Regular cardiac myocyte (primary cell): ENCODE measurements around the gene PDK3. TPM values are rescaled to one million over a fixed set of nuclear protein-coding genes. Genes with fewer than 3 reads are reported as not detected.

Experiments used
- total RNA-seq: library from RNA; depleted of rRNA; stranded (reverse); fragments of >200 nt; gene quantifications from 2 replicates; pipeline ENCODE4 v1.2.3, GENCODE V29; 2014

Gene PDK3
- total RNA-seq, result 10.9 and 24.0 TPM in 2 replicates

GRCh38 chrX:24464836-24465531 is at the start of gene PDK3:
TSS of gene PDK3 (plus strand) at chrX:24465286. CDS start at chrX:24465456, 170 bp downstream.

Other genes with a start within 250 kb of the PDK3 start
- gene SUPT20HL2, start 151.2 kb upstream of the PDK3 start, total RNA-seq, result not detected in 2 replicates
- under 0.01 TPM in 1 of 2 replicates, not detected in the other for gene SUPT20HL1, start 104.6 kb upstream of the PDK3 start, total RNA-seq
- under 0.01 TPM in 2 replicates for gene PCYT1B, start 182.1 kb downstream of the PDK3 start, total RNA-seq
- 7.9 and 21.9 TPM in 2 replicates for gene POLA1, start 228.6 kb downstream of the PDK3 start, total RNA-seq